Measurements from ENCODE around the gene ARX. TPM values are rescaled to one million over a fixed set of nuclear protein-coding genes. Genes with fewer than 3 reads are reported as not detected.

The ARX gene
- total and polyA plus RNA-seq, 2 of the 8 experiments (the other 6 are each of a cell fraction or from before 2014, with no cell fraction given) = not detected

- no peak for TF ChIP-seq E2F6 (IDR thresholded peaks at IDR 0.05)
These were observed 43.5 kb upstream of the ARX start (continued) for GRCh38 chrX:25059273-25059672.
